Stomach smooth muscle (tissue), 2 donors: ENCODE measurements around the gene MALT1.
A peak's percentile ranks its signal among the peaks of the same experiment; 100 is the strongest.

Source experiments
- H3K27ac ChIP-seq: one replicate; pipeline ENCODE4 v1.7.0; 2013; ENCODE audit warnings: mild to moderate bottlenecking, low read length, inconsistent platforms
- H3K27me3 ChIP-seq, 2 donors: one replicate each; pipeline ENCODE4 v1.7.0; 2013; ENCODE audit warnings: low read length in 2 of 2; ENCODE audit not compliant: insufficient read depth in 2 of 2, control insufficient read depth in 1 of 2
- H3K36me3 ChIP-seq, 2 donors: one replicate each; pipeline ENCODE4 v1.7.0; 2013; ENCODE audit warnings: low read length in 2 of 2; ENCODE audit not compliant: control insufficient read depth in 2 of 2, insufficient read depth in 2 of 2
- H3K4me1 ChIP-seq: one replicate; pipeline ENCODE4 v1.7.0; 2013; ENCODE audit warnings: low read length; ENCODE audit not compliant: control insufficient read depth, insufficient read depth
- H3K4me3 ChIP-seq, 2 donors: one replicate each; pipeline ENCODE4 v1.7.0; 2013; ENCODE audit warnings: low read length in 2 of 2
- H3K9ac ChIP-seq, 2 donors: one replicate each; pipeline ENCODE4 v1.7.0; 2013; ENCODE audit warnings: low read length in 2 of 2, mild to moderate bottlenecking in 1 of 2
- H3K9me3 ChIP-seq, 2 donors: one replicate each; pipeline ENCODE4 v1.7.0; 2013; ENCODE audit warnings: low read length in 2 of 2; ENCODE audit not compliant: control insufficient read depth in 2 of 2
- donor health status: healthy.
- donor health status: Pancreatic carcinoma.

The MALT1 gene

DNA sequence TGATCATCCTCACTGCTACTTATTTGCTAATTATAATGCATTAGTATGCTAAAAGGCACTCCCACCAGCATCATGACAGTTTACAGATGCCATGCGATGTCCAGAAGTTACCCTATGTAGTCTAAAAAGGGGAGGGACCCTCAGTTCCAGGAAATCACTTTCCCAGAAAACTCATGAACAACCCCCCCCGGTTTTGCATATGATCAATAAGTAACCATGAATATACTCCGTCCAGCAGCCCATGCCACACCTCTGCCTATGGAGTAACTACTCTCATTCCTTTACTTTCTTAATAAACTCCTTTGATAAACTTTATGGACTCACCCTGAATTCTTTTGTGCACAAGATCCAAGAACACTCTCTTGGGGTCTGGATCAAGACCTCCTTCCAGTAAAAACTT is 86.8 kb downstream of the MALT1 start:
- Histone ChIP-seq H3K9ac (no peak overlapping the region), H3K36me3 (no peaks in the 10 kb centered on the region), H3K27ac (no peak overlapping the region), H3K4me1 (no peaks in the 10 kb centered on the region), H3K9me3 (no peaks in the 10 kb centered on the region), H3K27me3 (peaks cover 0 to 5% of the 10 kb centered on the region in 2 donors), H3K4me3 (no peak overlapping the region)

DNA sequence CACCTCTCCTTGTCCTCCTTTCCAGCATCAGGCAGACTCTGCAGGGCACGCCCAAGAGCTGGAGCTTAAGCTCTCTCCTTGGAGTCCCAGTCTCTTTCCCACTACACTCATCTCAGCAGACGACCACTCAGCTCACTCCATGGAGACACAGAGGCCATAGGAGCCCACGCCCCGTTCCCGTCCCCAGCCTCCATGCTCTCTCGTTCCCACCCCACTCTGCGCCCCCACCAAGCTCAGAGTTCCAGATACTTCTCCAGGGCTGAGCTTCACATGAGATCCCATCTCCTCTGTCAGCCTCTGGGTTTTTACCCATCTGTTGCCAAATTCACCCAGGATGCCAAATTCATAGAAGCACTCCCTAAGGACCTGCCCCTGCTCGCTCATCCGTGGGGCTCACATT is 87.3 kb downstream of the MALT1 start:
- Histone ChIP-seq H3K27ac (no peak overlapping the region), H3K9ac (no peak overlapping the region), H3K4me3 (no peak overlapping the region), H3K4me1 (no peaks in the 10 kb centered on the region), H3K27me3 (peaks cover 0 to 5% of the 10 kb centered on the region in 2 donors), H3K36me3 (no peaks in the 10 kb centered on the region), H3K9me3 (no peaks in the 10 kb centered on the region)

DNA sequence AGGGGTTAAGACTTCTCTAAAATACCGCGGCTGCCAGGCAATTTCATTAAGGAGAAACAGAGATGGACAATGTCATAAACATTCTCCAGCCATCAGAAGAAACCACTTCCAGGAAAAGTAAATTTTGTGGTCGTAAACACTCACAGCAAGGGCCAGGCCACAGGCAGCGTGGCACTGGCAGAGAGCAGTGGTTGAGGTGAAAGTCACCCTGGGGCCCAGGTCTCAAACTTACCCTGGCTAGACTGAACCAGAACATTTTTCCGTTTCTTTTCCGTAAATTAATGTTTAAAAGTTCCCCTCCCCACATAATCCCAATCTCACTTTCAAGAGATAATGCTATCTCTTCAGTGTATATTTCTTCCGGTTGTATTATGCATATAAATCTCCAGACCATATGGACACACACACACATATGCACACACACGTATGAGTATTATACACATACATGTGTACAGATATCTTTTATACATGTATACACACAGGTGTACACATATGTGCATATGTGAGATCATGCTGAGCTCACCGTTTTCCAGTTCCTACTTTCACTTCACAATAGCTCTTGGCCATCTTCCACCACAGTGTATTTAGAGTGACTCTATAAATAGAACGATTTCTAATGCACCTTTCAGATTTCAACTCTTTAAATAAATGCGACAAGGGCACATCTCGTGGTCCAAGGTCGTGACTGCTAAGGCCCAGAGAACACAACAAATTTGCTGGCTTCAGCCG is 90.1 kb downstream of the MALT1 start:
- H3K9ac ChIP-seq = no peak overlapping the region
- no peak overlapping the region for H3K4me3 ChIP-seq
- H3K36me3 ChIP-seq = no peaks in the 10 kb centered on the region
- H3K27ac ChIP-seq = no peak overlapping the region
- no peaks in the 10 kb centered on the region for H3K9me3 ChIP-seq
- H3K27me3 ChIP-seq = peaks cover 2 to 9% of the 10 kb centered on the region in 2 donors
- no peaks in the 10 kb centered on the region for H3K4me1 ChIP-seq

DNA sequence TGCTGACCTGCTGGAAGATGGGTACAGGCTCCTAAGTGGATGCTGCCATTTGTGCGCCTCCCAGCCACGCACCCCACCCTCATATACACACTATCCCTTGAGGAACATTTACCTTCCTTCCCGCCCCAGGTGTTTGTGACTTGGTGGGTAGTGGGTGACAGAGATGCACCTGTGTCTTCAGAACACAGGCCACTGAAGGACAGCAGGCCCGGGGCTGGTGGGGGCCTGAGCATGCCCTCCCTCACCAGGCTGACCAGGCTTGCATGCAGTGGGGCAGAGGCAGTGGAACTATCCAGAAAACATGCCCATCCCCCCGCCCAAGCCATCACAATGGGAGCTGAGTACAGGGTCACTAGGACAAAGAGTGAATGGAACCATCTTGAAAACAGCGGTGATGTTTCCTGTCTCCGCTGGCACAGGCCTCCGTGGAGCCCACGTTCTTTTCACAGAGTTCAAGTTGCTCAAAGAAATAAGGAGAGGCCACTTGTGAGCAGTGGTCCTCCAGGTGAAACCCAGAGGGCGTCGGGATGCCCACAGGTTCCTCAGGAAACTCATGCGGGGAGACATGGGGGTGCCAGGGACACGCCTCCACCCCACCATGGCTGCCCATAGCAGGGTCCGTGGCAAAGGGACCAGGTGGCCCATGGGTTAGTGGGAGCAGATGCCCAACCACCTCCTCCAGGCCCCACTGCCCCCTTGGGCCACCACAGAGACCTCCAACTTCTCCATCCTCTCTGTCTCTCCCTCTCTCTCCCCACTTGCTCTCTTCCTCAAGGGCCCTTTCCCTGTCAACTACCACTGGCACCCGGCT is 90.9 kb downstream of the MALT1 start:
- Histone ChIP-seq H3K9me3 (no peaks in the 10 kb centered on the region), H3K27ac (no peak overlapping the region)

DNA sequence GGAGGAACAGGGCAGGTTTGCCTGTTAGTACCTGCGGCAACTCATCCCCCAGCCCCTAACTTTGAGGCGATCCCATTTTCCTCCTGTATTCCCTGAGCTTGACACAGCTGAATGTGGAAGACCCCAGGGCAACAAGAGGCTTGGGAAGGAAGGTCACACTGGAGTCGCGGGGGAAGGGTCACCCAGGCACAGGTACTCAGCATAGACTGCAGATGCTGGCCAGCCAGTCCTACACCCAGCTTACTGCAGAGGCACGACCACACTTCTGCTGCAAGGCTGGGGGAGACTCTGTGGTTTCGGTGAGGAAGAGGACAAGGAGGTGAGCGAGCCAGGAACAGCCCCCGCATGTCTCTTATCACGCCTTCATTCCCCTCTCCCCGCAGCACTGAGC is 91.5 kb downstream of the MALT1 start:
- H3K4me1 ChIP-seq = peaks cover under 1% of the 10 kb centered on the region
- H3K9me3 ChIP-seq = no peaks in the 10 kb centered on the region
- H3K4me3 ChIP-seq = no peak overlapping the region
- no peak overlapping the region for H3K27ac ChIP-seq
- H3K27me3 ChIP-seq = peaks cover 3 to 9% of the 10 kb centered on the region in 2 donors
- no peaks in the 10 kb centered on the region for H3K36me3 ChIP-seq
- no peak overlapping the region for H3K9ac ChIP-seq

More for the DNA sequence above, 90.9 kb downstream of the MALT1 start:
- H3K4me1 ChIP-seq = no peaks in the 10 kb centered on the region
- no peaks in the 10 kb centered on the region for H3K36me3 ChIP-seq
- H3K27me3 ChIP-seq = peaks cover 3 to 9% of the 10 kb centered on the region in 2 donors
- no peak overlapping the region for H3K9ac ChIP-seq
- no peak overlapping the region for H3K4me3 ChIP-seq

DNA sequence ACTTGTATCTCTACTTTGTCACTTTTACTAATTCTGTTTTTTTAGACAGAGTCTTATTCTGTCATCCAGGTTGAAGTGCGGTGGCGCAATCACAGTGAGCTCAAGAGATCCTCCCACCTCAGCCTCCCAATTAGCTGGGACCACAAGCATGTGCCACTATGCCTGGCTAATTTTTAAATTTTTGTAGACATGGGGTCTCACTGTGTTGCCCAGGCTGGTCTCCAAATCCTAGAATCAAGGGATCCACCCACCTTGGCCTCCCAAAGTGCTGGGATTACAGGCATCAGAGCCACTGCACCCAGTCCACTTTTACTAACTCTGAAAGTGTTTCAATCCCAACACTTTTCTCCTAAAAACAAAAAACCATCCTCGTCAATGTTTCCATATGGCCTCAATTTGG is 94.9 kb downstream of the MALT1 start:
- Histone ChIP-seq H3K27me3 (peaks cover 5 to 8% of the 10 kb centered on the region in 2 donors), H3K4me3 (no peak overlapping the region), H3K9ac (no peak overlapping the region), H3K9me3 (no peaks in the 10 kb centered on the region), H3K36me3 (no peaks in the 10 kb centered on the region), H3K4me1 (peaks cover 13% of the 10 kb centered on the region), H3K27ac (no peak overlapping the region)

GRCh38 chr18:58766946-58767345 is 95.7 kb downstream of the MALT1 start:
- H3K36me3 ChIP-seq = no peaks in the 10 kb centered on the region
- no peak overlapping the region for H3K4me3 ChIP-seq
- H3K9ac ChIP-seq = no peak overlapping the region
- peaks cover 5 to 8% of the 10 kb centered on the region in 2 donors for H3K27me3 ChIP-seq
- no peaks in the 10 kb centered on the region for H3K9me3 ChIP-seq
- H3K4me1 ChIP-seq = peaks cover 13% of the 10 kb centered on the region
- no peak overlapping the region for H3K27ac ChIP-seq

GRCh38 chr18:58768293-58768974 is 97.2 kb downstream of the MALT1 start:
- peak overlapping the region; percentile 50 to 70 for H3K4me3 ChIP-seq
- H3K9ac ChIP-seq = no peak overlapping the region

GRCh38 chr18:58769321-58769720 is 98.1 kb downstream of the MALT1 start:
- H3K4me3 ChIP-seq = no peak overlapping the region
- H3K36me3 ChIP-seq = no peaks in the 10 kb centered on the region
- H3K9ac ChIP-seq = no peak overlapping the region
- H3K9me3 ChIP-seq = no peaks in the 10 kb centered on the region
- no peak overlapping the region for H3K27ac ChIP-seq
- peaks cover 5 to 8% of the 10 kb centered on the region in 2 donors for H3K27me3 ChIP-seq
- H3K4me1 ChIP-seq = peaks cover 13% of the 10 kb centered on the region

More at GRCh38 chr18:58768293-58768974, 97.2 kb downstream of the MALT1 start:
- H3K4me1 ChIP-seq = peaks cover 13% of the 10 kb centered on the region
- H3K9me3 ChIP-seq = no peaks in the 10 kb centered on the region
- no peaks in the 10 kb centered on the region for H3K36me3 ChIP-seq
- no peak overlapping the region for H3K27ac ChIP-seq
- peaks cover 5 to 8% of the 10 kb centered on the region in 2 donors for H3K27me3 ChIP-seq

GRCh38 chr18:58770601-58771000 is 99.3 kb downstream of the MALT1 start:
- no peaks in the 10 kb centered on the region for H3K9me3 ChIP-seq
- peaks cover 13% of the 10 kb centered on the region for H3K4me1 ChIP-seq
- H3K27me3 ChIP-seq = peaks cover 5 to 8% of the 10 kb centered on the region in 2 donors
- H3K4me3 ChIP-seq = no peak overlapping the region
- H3K36me3 ChIP-seq = no peaks in the 10 kb centered on the region
- H3K27ac ChIP-seq = no peak overlapping the region
- no peak overlapping the region for H3K9ac ChIP-seq
